Measurements from ENCODE around the gene CBLB. TPM values are rescaled to one million over a fixed set of nuclear protein-coding genes. Genes with fewer than 3 reads are reported as not detected.

CBLB gene
- 9.2 to 14.0 TPM (median 12.7 TPM) in 5 replicates for total RNA-seq (2022; extraction: Qiagen RNA extraction; ENCODE audit: low read depth)

DNA sequence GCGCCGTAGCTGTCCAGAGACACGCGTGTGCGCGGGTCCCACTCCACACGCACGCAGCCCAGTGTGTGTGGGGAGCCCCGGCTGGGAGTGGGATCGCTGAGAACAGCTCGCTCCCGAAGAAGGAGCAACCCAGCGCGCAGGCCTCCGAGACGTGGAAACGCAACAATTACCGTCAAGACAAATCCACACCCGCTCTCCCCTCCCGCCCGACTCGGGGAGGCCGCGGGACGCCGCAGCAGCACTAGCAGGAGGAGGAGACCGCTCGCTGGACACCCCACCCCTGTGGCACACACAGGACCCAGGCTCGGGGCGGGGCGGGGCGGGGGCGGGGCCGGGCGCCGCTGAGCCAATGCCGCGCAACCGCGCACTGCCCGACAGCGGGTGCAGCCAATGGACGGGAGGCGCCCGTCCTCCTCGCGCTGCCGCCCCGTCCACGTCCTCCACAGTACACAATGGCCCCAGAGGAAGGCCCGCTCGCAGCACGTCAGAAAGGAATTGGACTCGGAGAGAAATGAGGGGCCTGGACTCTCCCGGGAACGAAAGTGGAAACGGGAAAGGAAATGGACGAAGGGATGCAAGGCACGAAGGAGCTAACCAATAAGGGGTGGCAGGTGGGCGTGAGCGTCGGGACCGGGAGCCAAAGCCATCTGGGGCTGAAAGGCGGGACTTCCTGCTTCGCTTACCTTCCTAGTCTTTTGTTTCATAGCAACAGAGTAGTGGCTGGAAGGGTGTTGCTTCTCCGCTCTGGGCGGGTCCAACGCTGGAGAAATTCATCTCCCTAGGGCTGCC lies at the start of gene CBLB:
Gene CBLB (minus strand): TSS at position 271 of the 789 bp plus-strand sequence. CDS start 1,435 bp downstream, outside the sequence.

All from A549 treated with RU486 at 1 μM for 4 hours (cell line).